Central memory CD4-positive, alpha-beta T cell (primary cell): ENCODE results near the gene MAD2L1BP.
"Not testable (repeated sequence)": the region's sequence is repeated elsewhere in the genome, so short reads cannot be mapped to it uniquely, and the experiment has no call there.

Experiments used
- DNase-seq: peaks from one replicate; pipeline ENCODE4 v3.0.0; 2022

Gene MAD2L1BP

DNA sequence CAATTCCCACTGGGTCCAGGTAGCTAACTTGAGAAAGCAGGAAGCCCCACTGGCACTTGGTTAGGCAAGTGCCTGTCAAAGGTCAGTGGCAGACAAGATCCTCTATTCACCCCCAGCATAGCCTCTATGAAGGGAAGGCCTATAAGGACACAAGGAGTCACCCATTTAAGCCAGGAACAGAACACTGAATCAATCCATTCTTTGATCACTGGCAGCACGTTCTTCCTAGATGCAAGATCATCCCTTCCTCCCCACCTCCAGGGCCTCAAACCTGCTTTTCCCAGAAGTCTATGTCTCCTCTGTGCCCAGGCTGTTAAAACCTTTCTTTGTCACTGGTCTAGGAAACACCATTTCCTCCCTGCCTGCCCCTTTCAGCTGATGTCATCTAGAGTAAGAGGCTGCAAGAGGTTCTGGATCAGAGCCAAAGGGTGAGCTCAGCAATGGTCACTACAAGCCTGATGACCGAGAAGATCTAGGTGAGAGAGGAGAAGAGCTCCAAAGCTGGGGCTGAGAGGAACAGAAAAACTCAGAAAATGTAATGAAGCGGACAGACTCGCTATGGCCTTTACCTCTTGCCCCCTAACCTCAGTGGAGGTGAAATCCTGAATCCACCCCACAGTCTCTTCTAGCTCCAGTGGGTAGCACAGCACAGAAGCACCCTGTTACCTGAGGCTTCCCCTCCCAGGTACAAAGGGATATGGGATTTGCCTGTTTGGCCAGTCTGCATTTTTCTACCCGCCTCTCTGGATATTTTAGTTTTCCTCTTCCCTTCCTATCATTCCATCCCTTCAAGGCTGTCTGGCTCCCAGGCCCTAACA, 8.4 kb upstream of the MAD2L1BP start:
- no peak for DNase-seq

DNA sequence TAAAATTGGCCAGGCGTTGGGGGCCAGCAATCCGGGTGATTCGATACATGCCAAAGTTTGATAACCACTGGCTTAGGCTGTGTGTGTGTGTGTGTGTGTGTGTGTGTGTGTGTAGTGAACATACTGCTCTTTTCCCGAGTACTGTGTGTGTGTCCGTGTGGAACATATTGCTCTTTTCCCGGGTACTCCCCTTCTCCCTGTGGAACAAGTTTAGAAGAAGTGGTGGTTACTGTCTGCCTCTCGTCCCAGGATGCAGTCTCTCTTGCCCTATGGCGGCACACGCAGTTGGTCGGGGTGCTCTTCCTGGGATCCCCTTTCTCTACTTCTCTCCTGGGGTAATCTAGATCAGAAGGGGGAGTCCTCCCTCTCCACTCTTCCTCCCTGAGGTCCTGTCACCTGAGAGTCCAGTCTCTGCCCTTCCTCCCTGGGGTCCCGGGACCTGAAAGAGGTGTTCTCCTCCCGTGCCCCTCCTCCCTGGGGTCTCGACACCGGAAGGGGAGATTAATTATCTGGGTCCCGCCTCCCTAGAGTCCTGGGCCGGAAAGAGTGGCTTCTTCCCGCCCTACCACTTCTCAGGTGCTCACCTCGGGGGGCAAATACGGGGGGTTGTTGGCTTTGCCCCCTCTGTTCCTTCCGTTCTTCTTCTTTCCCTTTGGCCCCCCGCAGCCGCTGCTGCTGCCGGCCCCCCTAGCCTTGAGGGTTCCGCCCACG, 7.1 kb upstream of the MAD2L1BP start:
- DNase-seq = peak; percentile 48

DNA sequence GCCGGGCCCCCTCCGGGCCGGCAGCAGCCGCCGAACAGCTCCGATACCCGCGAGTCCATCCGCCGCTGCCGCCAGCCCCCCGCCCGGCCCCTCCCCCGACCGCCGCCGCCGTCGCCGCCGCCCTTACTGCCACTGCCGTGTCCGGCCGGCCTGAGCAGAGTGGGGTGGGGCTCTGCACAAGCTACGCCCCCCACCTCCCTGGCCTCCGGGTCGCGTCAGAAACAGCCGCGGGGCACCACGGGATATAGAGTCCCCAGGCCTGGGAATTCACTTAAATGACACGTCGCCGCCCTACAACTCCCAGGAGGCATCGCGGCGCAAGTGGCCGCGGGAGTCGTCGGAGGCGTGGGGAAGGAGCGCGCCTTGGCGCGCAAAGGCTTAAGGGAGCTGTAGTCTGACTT, 6.5 kb upstream of the MAD2L1BP start, which contains the start of gene GTPBP2:
Gene GTPBP2 (minus strand): TSS at position 161 of the 401 bp plus-strand sequence. CDS start 102 bp downstream, at position 59.
- DNase-seq = peak; percentile 94

DNA sequence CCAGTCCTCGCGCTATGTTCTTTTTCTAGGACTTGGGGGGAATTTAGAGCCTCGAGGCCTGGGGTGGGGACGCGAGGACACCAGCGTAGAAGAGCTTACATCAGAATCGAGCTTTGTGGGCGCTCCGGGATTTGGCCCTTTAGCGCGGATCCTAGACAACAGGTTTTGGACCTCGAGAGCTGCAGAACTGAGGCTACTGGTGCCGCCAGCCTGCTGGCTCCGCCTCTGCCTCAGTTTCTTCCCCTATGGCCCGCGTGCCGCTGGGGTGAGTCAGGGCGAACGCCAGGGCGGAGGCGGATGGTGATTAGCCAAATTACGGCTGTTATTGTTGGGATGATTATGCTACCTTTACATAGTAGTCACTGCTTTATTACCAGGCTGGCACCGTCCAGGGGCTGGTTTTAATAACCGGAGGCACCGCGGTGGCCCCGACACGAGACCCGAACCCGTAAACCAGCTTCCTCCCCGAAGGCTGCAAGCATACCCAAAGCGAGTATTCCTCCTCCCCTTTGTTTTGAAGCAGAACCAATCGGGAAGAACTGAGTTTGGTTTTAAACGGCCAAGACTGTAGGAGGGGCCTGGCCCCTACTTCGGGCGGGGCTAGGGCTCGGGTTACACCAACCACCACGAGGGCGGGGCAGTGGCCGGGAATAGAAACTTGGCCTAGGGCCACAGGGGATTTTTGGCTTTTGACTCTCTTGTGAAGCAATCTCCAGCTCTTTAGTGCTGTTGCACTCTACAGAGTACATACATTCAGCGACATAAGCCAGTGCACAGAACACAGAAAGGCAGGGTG, 5.9 kb upstream of the MAD2L1BP start:
- DNase-seq = peak; percentile 84

DNA sequence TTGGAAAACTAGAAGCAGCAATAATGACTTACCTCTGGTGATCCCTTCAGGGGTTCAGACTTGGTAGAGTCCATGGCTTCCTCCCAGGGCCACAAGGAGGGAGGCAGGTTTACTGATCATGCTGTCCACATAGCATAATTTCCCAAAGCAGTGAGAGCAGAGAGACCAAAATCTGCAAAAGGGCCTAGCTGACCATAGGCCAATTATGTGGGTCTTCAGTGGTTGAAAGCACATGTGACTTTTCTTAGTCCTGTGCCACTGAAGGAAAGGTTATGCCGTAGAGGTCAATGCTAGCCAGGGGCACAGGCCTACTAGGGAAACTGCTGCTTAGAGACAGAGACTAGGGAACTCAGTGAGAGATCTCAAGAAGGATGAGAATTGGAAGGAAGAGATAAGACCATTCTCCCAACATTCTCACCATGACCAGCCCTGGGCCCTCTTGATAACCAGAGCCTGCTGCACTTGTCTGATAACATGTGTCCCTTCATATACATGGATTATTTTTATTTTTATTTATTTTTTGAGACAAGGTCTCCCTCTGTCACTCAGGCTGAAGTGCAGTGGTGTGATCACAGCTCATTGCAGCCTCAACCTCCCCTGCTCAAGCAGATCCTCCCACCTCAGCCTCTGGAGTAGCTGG, 4.5 kb upstream of the MAD2L1BP start:
- no peak for DNase-seq

DNA sequence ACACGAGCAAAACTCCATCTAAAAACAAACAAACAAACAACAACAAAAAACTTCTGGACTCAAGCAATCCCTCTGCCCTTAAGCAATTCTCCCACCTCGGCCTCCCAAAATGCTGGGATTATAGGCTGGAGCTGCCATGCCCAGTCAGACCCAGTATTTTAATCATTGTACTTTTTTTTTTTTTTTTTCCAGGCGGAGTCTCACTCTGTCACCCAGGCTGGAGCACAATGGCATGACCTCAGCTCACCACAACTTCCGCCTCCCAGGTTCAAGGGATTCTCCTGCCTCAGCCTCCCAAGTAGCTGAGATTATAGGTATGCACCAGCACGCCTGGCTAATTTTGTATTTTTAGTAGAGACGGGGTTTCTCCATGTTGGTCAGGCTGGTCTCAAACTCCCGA, 2.6 kb upstream of the MAD2L1BP start:
- DNase-seq = not testable (repeated sequence)

DNA sequence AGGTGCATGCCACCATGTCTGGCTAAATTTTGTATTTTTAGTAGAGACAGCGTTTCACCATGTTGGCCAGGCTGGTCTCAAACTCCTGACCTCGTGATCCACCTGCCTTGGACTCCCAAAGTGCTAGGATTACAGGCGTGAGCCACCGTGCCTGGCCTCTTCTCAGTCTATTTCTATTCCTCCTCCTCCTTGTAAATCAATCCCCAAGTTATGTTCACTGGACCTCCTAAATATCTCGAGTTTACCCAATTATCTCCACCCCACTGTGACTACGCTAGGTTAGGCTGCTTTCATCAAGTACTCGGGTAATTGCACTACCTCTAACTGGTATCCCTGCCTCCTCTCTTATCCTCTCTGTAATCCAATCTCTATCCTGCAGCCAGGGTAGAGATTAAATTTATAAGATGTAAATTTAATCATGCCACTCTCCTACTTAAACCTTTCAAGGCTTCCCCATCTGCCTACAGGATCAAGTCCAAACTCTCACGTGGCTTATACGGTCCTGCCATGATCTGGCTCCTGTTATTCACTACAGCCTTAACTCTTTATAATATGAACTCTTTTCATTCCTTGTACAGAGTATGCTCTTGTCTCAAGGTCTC, 837 bp upstream of the MAD2L1BP start:
- DNase-seq = no peak

DNA sequence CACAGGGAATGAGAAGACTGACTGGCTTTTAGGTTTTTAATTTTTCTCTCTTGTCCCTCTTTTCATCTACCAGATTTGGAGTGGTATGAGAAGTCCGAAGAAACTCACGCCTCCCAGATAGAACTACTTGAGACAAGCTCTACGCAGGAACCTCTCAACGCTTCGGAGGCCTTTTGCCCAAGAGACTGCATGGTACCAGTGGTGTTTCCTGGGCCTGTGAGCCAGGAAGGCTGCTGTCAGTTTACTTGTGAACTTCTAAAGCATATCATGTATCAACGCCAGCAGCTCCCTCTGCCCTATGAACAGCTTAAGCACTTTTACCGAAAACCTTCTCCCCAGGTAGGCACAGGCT, 644 bp downstream of the MAD2L1BP start:
- DNase-seq = no peak

DNA sequence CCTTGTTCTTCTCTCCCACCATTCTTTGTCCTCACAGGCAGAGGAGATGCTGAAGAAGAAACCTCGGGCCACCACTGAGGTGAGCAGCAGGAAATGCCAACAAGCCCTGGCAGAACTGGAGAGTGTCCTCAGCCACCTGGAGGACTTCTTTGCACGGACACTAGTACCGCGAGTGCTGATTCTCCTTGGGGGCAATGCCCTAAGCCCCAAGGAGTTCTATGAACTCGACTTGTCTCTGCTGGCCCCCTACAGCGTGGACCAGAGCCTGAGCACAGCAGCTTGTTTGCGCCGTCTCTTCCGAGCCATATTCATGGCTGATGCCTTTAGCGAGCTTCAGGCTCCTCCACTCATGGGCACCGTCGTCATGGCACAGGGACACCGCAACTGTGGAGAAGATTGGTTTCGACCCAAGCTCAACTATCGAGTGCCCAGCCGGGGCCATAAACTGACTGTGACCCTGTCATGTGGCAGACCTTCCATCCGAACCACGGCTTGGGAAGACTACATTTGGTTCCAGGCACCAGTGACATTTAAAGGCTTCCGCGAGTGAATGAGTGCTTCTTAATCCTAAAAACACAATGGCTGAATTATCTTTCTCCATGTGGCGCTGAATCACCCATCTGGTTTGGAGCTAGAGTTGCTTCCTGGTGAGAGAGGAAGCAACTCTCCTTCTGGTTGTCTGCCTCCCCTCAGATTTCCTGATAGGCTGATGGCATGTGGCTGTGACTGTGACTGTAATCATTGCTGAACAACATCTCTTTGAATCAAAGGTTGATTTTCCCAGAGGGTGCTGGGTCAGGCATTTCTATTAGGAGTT, 4.6 kb downstream of the MAD2L1BP start:
- no peak for DNase-seq

DNA sequence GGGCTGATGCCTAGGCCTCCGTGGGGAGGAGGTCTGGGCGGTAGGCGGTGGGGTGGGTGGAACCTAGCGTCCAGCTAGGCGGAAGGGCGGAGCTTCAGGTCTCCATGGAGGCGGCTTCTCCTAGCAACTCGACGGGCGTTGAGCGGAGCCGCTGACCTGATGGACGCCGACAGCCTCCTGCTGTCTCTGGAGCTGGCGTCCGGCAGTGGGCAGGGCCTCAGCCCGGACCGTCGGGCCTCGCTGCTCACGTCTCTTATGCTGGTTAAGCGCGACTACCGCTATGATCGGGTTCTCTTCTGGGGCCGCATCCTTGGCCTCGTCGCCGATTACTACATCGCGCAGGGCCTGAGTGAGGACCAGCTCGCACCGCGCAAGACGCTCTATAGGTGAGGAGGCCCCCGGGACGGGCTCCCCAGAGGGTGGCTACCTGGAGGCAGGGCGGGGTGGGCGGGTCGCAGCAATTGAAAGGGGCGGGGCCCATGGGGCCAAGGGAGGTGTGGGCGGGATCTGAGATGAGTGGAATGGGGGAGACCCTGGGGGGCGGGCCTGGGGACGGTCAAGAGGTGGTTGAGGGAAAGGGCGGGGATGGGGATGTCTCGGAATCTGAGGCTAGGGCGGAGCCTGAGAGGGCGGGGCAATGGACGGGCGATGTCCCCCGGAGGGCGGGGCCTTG, 9.4 kb downstream of the MAD2L1BP start, which contains the start of gene RSPH9:
Gene RSPH9 (plus strand): TSS at position 97 of the 673 bp plus-strand sequence. CDS start 63 bp downstream, at position 160.
- DNase-seq = peak; percentile 35

DNA sequence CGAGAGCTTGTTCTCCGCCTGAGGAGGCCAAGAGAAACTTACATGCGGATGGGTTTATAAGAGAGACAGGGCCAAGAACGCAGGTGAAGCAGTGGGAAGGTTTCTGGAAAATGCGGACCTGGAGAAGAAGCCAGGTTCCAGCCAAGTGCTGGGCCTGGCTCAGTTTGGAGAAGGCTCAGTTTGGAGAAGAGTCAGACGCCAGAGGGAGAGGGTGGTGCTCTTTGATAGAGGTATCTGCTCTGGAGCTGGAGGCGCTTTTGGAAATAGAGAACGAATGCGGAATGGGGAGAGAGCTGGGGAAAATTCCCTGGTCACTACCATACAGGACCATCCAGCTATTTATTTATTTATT, 9.9 kb downstream of the MAD2L1BP start:
- DNase-seq = no peak

DNA sequence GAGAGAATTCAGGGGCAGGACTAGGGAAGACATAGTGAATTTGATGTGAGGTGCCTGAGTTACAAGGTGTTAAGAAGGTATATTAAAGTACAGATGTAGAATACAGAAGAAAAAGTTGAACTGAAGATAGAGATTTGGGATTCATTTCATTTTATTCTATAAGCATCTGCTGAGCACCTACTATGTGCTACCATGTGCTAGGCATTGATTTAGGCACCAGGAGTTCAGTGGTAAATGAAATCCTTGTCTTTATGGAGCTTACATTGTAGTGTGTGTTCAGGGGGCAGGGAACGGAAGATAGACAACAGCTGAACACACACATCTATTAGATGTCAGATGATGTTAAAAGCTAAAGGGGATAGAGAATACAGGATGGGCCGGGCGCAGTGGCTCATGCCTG, 12.0 kb downstream of the MAD2L1BP start:
- DNase-seq = no peak

DNA sequence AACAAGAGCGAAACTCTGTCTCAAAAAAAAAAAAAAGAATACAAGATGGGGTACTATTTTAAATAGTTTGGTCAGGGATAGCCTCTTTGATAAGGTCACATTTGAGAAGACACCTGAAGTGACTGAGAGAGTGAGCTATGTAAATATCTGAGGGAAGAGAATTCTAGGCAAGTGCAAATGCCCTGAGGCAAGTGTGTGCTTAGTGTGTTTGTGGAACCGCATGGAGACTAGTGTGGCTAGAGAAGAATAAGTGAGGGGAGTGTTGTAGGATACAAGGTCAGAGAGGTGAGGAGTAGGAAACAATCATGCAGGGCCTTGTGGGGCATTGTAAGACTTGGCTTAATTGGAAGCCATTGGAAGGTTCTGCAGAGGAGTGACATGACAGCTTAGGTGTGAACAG, 12.6 kb downstream of the MAD2L1BP start:
- DNase-seq = no peak

DNA sequence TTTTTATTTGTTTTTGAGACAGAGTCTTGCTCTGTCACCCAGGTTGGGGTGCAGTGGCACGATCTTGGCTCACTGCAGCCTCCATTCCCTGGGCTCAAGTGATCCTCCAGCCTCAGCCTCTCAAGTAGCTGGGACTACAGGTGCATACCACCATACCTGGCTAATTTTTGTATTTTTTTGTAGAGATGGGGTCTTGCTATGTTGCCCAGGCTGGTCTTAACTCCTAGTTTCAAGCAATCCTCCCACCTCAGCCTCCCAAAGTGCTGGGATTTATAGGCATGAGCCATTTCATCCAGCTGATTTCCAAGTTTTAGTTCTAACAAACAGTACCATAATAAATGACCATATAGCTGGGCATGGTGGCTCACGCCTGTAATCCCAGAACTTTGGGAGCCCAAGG, 17.2 kb downstream of the MAD2L1BP start:
- DNase-seq = not testable (repeated sequence)

DNA sequence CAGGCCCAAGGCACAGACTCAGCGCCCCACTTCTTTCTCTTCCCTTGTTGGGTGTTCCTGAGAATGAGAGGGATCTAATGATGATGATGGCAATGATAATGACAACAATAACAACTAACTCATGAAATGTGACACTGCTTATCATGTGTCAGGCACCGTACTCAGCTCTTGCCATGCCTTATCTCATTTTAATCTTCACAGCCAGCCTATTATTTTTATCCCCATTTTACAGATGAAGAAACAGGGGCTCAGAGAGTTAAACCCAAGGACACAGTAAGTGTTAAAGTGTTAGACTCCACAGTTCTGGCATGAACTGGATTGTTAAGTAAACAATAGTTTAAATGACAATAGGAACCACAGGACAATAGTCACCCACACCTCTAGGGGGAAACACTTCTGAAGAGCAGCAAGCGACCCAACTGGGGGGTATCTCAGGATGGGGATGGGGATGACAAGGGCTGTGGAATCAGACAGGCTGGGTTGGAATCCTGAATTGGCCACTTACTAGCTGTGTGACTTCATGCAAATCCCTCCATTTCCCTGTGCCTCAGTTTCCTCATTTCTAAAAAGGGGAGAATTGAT, 21.7 kb downstream of the MAD2L1BP start:
- no peak for DNase-seq

DNA sequence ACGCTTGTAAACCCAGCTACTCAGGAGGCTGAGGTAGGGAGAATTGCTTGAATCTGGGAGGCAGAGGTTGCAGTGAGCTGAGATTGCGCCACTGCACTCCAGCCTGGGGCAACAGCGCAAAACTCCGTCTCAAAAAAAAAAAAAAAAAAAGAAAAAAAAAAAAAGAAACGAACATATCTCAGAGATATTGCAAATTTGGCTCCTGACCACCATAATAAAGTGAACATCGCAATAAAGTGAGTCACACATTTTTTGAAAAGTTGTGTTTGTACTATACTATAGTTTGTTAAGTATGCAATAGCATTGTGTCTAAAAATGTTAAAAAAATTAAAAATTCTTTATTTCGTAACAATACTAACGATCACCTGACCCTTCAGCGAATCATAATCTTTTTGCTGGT, 22.5 kb downstream of the MAD2L1BP start:
- DNase-seq = no peak

DNA sequence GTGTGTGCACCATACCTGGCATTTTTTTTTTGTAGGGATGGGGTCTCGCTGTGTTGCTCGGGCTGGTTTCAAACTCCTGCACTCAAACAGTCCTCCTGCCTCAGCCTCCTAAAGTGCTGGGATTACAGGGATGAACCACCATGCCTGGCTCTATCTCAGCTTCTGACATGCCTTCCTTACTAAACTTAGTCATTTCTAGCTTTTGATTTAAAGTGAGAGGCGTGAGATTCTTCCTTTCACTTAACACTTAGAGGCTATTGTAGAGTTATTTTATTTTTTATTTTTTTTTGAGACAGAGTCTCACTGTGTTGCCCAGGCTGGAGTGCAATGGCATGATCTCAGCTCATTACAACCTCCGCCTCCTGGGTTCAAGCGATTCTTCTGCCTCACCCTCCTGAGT, 27.3 kb downstream of the MAD2L1BP start:
- not testable (repeated sequence) for DNase-seq

DNA sequence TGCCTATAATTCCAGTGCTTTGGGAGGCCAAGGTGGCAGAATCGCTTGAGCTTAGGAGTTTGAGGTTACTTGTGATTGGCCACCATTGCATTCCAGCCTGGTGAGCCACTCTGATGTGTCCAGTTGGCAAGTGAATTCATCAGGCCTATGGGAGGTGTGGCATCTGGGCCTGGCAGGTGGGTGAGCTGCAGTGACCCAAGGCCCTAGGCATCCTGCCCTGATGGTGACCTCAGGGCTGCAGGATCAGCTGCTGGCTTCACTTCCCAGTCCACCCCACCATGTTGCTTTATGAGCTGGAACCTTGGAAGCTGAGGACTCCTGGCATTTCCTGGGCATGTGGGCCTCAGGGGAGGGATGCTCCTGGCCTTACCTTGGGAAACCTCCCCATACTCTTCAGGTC, 29.7 kb downstream of the MAD2L1BP start:
- no peak for DNase-seq

DNA sequence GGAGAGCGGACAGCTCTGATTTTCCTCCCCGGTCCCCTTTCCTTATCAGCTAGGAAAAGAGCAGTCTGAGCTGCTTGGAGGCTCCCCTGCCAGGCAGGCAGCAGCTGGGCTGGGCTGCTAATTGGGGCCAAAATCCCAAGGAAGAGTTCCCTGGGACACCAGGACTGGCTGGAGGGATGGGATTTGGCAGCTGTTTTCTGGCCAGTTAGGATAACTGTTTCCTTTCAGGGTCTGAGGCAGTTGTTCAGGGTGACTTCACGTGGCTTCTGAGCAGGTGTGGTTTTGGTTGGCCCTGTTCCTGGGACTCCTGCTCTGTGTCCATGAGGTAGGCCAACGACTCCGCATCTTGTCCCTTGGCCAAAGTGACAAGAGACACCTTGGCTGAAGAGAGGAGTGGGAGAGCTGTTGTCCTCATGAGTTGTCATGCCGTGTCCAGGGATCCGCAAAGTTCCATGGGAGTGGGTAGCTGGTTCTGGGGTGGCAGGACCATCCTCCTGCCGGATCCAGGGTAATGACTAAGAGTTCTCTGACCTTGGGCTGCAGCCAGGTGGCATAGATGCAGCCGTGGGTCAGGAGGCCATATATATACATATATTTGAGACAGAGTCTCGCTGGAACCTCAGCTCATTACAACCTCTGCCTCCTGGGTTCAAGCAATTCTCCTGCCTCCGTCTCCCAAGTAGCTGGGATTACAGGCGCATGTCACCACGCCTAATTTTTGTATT, 30.7 kb downstream of the MAD2L1BP start:
- no peak for DNase-seq
